ENCODE results near the gene ATP2B2.

The ATP2B2 gene

GRCh38 chr3:10400749-10401495, 104.5 kb downstream of the ATP2B2 start (continued):
- no peak for TF ChIP-seq ZNF654 (tag by site-specific recombination; IDR thresholded peaks at IDR 0.05; ENCODE audit: low read depth)
- TF ChIP-seq ZNF214 (tag by site-specific recombination; IDR thresholded peaks at IDR 0.05; ENCODE audit: borderline replicate concordance): no peak
- TF ChIP-seq ZNF433 (tag by site-specific recombination; IDR thresholded peaks at IDR 0.05; ENCODE audit: low read depth): no peak
- no peak for TF ChIP-seq ZSCAN30 (tag by site-specific recombination; IDR thresholded peaks at IDR 0.05)
- TF ChIP-seq ZNF426 (tag by site-specific recombination; IDR thresholded peaks at IDR 0.05): no peak
- no peak for TF ChIP-seq SP2 (tag by site-specific recombination; IDR thresholded peaks at IDR 0.05)

GRCh38 chr3:10400050-10400748, 105.2 kb downstream of the ATP2B2 start:
- Histone ChIP-seq H3K9me3 (ENCODE audit: control insufficient read depth, insufficient read depth, low read depth, low read length) (no peaks in the 10 kb centered on the region), H3K36me3 (ENCODE audit: control insufficient read depth in 2 of 2, insufficient read depth in 1 of 2, low read length in 2 of 2) (no peaks in the 10 kb centered on the region), H3K4me1 (ENCODE audit: control insufficient read depth, insufficient read depth, low read length) (no peaks in the 10 kb centered on the region), H3K27ac (ENCODE audit: extremely low read depth, low read depth, low read length) (no peak overlapping the region), H3K4me3 (ENCODE audit: low read depth, low read length) (no peak overlapping the region)
- CTCF ChIA-PET: interaction anchor here (0.6 to 0.8 kb wide), 2 partner anchors 57 to 331 kb away, joined by 3 read pairs; no protein-coding TSS in a partner anchor
- TF ChIP-seq ZNF837 (tag by site-specific recombination; IDR thresholded peaks at IDR 0.05): no peak
- no peak for TF ChIP-seq ZNF23 (tag by site-specific recombination; IDR thresholded peaks at IDR 0.05; ENCODE audit: borderline replicate concordance)
- TF ChIP-seq ZBTB49 (tag by site-specific recombination; IDR thresholded peaks at IDR 0.05; ENCODE audit: low read depth): no peak
- no peak for TF ChIP-seq ZNF473 (tag by site-specific recombination; IDR thresholded peaks at IDR 0.05)
- TF ChIP-seq KLF10 (tag by site-specific recombination; IDR thresholded peaks at IDR 0.05): no peak
- TF ChIP-seq ZNF302 (tag by site-specific recombination; IDR thresholded peaks at IDR 0.05; ENCODE audit: low read depth): no peak
- TF ChIP-seq GLIS1 (tag by site-specific recombination; IDR thresholded peaks at IDR 0.05): no peak
- no peak for TF ChIP-seq ZIC2 (tag by site-specific recombination; IDR thresholded peaks at IDR 0.05)
- TF ChIP-seq KLF16 (tag by site-specific recombination; IDR thresholded peaks at IDR 0.05): no peak
- TF ChIP-seq ZNF664 (tag by site-specific recombination; IDR thresholded peaks at IDR 0.05): no peak
- no peak for TF ChIP-seq ZNF555 (tag by site-specific recombination; conservative IDR thresholded peaks at IDR 0.05)
- no peak for TF ChIP-seq ZNF670 (tag by site-specific recombination; IDR thresholded peaks at IDR 0.05; ENCODE audit: low read depth)
- TF ChIP-seq KLF9 (tag by site-specific recombination; IDR thresholded peaks at IDR 0.05; ENCODE audit: low read depth): no peak
- TF ChIP-seq GLI2 (tag by site-specific recombination; IDR thresholded peaks at IDR 0.05; ENCODE audit: borderline replicate concordance, low read depth): no peak
- no peak for TF ChIP-seq ZNF423 (tag by site-specific recombination; IDR thresholded peaks at IDR 0.05)
- TF ChIP-seq SETDB1 (IDR thresholded peaks at IDR 0.05; ENCODE audit: insufficient read length, low read length): no peak
- POLR2A ChIA-PET: no interaction called here

- TF ChIP-seq ZFP3 (tag by site-specific recombination; IDR thresholded peaks at IDR 0.05; ENCODE audit: low read depth) (peak; percentile 85), ZNF248 (tag by site-specific recombination; IDR thresholded peaks at IDR 0.05) (no peak)
- CTCF ChIA-PET: interaction anchor here (0.6 to 0.8 kb wide), 2 partner anchors 57 to 332 kb away, joined by 3 read pairs; no protein-coding TSS in a partner anchor
- H3K27ac ChIP-seq (ENCODE audit: extremely low read depth, low read depth, low read length): no peak overlapping the region
- no peaks in the 10 kb centered on the region for H3K4me1 ChIP-seq (ENCODE audit: control insufficient read depth, insufficient read depth, low read length)
- H3K36me3 ChIP-seq (ENCODE audit: control insufficient read depth in 2 of 2, insufficient read depth in 1 of 2, low read length in 2 of 2): no peaks in the 10 kb centered on the region
- POLR2A ChIA-PET: no interaction called here
- no peak overlapping the region for H3K4me3 ChIP-seq (ENCODE audit: low read depth, low read length)
- H3K9me3 ChIP-seq (ENCODE audit: control insufficient read depth, insufficient read depth, low read depth, low read length): no peaks in the 10 kb centered on the region
These were observed 105.8 kb downstream of the ATP2B2 start for GRCh38 chr3:10399634-10400033.
